GM19193 (cell line): ENCODE results near the gene CUL1.

Experiments used
- POLR2A ChIP-seq: IDR thresholded peaks from 4 replicates; pipeline ENCODE4 v1.6.1; 2011; ENCODE audit not compliant: insufficient read depth, insufficient read length; ENCODE audit errors: extremely low read depth

CUL1 gene

GRCh38 chr7:148704189-148704588 is 5.5 kb downstream of the CUL1 start:
- TF ChIP-seq POLR2A, result no peak

GRCh38 chr7:148704970-148705369 is 6.3 kb downstream of the CUL1 start:
- TF ChIP-seq POLR2A, result no peak

DNA sequence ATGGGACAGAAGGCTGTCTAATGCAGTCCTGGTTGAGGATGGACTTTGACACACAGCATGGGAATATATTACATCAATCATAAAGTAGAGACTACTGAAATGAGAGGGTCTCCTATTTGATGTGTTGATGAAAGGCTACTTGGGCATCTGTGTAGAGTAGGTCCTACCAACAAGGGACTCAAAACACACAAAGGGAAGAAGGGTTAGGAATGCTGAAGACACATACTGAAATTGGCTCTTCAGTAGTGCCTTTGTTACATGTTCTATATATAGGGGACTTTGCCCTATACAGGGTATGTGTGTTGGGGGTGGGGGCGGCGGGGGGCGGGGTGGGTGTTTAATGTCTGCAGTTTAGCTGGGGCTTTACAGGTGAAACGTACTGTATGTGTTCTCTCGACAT is 7.7 kb downstream of the CUL1 start:
- no peak for TF ChIP-seq POLR2A

DNA sequence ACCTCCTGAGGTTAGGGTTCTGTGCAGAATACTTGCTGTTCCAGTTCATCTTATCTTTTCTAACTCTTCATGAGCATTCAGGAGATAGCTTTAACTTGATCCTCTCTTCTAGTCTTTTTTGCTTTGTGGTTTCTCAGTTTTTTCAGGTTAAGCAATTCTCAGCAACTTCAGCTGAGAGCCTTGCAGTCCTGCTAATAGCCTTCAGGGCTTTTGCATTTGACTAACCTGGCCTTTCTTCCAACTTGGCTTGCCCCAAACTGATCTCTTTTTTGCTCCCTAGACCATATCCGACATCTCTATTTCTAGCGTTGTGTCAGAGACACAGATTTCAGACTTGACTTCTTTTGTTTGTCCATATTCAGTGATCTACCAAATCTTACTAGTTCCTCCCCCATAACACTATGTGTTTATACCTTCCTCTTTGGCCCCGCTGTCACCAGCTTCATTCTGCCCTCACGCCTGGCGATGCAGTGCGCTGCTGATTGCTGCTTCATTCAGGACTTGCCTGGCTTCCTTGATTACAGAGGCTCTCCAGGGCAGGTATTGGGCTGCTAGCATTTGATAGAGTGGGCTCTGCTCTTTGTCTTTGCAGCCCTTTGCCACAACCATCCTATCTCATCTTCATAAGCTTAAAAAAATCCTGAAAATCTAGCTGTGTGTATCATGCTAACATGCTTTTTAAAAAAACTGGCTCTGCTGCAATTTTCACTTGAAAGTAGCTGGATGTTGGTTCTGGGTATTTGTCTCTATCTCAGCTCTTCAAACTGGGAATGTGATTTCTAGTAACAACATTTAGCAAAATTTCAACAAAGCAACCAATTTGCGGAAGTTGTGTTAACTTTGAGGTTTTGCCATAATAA is 9.6 kb downstream of the CUL1 start:
- no peak for TF ChIP-seq POLR2A

DNA sequence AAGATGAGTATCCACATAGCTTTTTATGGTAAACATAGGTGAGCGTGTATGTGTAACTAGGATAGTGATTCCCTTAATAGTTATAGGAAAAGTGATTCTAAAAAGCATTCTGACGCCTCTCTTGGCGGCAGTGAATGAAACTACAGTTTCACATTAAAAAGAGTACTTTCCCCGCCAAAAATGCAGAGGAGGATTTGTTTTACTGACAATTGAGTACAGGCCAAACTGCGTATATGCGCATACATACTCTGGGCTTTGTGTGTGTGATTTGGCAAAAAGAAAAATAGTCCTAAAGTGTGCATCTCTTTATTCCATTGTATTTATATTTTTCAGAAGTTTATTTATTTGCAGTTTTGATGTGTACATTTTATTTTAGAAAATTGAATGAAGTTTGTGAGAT is 10.3 kb downstream of the CUL1 start:
- no peak for TF ChIP-seq POLR2A

- no peak for TF ChIP-seq POLR2A
Observed at GRCh38 chr7:148711191-148712102, 12.7 kb downstream of the CUL1 start.

GRCh38 chr7:148712678-148713329 is 14.1 kb downstream of the CUL1 start:
- TF ChIP-seq POLR2A, result no peak

DNA sequence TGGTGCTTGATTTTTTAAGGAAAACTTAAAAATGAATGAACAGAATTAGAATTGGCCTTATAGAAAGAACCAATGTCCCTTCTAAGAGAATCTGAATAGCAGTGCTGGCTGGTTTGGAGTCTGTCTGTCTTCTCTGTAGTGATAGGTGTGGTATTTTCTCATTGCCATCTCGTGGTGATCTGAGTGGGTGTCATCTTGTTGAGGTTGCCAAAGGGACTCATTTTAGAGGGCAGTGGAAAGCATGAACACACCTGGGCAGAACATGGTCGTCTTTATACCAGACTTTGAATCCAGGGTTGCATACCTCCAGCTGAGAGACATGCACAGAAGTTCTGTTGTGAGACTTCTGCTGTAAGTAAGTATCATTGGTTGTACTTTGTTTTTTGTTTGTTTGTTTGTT is 15.8 kb downstream of the CUL1 start:
- no peak for TF ChIP-seq POLR2A

DNA sequence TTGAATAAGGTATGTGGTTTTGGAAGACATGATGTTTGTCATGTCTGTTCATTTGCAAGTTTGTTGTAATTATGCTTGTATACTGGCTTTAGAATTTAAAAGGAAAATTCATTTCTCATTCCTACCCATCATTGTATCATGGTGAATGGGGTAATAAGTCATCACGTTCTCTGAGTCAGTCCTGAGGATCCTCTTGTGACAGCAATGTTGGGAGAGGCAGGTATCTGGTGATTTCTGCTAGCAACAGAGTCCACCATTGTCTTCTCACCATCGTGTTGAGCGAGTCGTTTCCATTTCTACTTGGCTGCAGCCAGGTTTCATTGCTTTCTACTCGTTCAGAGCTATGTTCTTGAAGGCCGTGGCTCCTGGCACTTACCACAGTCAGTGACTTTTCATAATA is 16.3 kb downstream of the CUL1 start:
- TF ChIP-seq POLR2A, result no peak

DNA sequence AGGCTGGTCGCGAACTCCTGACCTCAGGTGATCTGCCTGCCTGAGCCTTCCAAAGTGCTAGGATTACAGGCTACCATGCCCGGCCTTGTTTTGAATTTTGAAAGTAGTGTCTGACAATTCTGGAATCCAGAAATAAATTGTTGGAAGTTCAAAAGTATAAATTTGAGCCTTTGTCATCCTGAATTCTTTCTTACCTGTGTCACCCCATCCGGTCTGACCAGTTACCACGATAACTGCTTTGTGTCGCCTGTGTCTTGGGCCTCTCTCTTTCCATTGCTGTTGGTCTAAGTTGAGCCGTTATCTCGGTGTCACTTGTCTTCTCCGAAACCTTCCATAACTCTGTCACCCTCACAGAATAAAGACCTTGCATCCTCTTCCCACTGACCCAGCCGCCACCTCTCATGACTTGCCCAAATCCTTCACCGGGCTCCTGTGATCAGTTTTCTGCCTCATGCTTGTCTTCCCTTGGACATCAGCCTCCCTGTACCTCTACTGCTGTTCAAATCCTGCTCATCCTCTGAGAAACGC is 18.6 kb downstream of the CUL1 start:
- no peak for TF ChIP-seq POLR2A

GRCh38 chr7:148718431-148718830 is 19.7 kb downstream of the CUL1 start:
- TF ChIP-seq POLR2A, result no peak

GRCh38 chr7:148719753-148720152 is 21.1 kb downstream of the CUL1 start:
- no peak for TF ChIP-seq POLR2A

DNA sequence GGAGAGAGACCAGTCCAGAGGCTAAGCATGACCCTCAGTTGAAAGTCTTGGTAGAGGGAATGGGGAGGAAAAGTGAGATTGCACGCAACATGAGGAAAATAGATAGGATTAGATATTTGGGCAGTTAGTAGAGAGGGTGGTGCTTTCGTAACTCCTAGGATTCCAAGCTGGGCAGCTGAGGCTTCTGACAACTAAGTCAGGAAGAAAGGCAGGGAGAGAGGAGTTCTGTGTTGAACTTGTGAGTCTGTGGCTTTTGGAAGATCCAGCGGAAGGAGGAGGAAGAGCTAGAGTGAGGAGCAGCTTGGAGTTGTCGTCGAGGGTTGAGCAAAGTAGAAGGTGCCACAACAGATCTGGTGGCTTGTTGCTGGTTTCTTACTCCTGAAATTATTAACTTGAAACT is 21.8 kb downstream of the CUL1 start:
- TF ChIP-seq POLR2A, result no peak

DNA sequence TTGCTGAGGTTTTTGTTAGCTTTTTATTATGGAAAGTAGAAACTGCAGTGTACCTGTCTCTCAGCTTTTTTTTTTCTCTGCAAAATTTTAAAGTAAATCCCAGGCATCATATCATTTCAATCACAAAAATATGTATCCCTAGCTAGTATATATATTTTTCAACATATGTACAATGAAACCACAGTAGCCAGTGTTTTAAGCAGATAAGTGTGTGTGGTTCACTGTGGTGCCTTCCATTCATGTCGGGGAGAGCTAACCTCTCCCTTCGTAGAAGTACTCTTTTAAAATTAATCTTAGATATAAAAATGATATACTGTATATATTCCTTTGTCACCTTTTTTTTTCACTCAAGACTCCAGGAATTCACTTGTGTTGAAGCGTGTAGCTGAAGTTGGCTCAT is 22.7 kb downstream of the CUL1 start:
- TF ChIP-seq POLR2A, result no peak
